GM19043 (cell line): ENCODE data around the gene FKBP3.
"Not testable (repeated sequence)": the region's sequence is repeated elsewhere in the genome, so short reads cannot be mapped to it uniquely, and the experiment has no call there.

Experiments used
- ATAC-seq: cut with Tn5 transposase; IDR thresholded peaks from one replicate; pipeline ENCODE4 v1.9.1; 2021; ENCODE audit warnings: low read depth; ENCODE audit not compliant: unreplicated experiment

The FKBP3 gene

GRCh38 chr14:45114327-45114726, 20.0 kb downstream of the FKBP3 start:
- no peak for ATAC-seq

- ATAC-seq = no peak
These were observed 21.1 kb downstream of the FKBP3 start for GRCh38 chr14:45112896-45113781.

DNA sequence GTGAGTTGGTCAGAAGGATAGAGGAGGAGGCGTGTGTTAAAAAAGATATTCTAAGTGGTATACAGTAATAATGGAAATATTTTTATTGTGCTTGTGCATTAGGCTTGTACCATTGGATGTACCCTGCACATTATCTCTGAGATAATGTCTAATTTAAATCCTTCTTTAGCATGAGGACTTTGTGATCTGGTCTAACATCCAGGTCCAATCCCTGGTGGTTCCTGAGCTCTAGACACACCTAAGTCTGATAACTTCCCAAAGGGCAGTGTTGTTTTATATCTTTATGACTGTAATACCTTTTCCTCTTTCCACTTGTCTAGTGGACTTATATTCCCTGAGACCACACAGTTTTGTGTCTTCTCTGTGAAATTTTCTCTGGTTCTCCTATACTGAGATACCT, 29.7 kb downstream of the FKBP3 start:
- no peak for ATAC-seq

DNA sequence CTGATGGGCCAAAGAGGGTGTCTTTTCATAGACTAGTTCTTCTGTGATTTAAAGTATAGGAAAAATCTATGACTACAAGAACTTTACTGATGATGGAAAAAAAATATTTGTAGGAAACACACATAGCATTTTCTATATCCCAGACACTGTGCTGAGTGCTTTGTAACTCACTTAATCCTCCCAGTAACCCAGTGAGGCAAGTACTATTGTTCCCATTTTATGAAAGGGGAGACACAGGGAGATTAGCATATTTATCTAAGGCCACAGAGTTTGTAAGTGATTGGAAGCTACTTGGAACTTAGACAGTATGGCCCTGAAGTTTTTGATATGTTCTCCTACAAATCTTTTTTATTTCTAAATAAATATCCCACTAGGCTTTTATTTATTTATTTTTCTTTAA, 30.5 kb downstream of the FKBP3 start:
- no peak for ATAC-seq

- ATAC-seq = no peak
These were observed 38.1 kb downstream of the FKBP3 start for GRCh38 chr14:45096218-45096617.

DNA sequence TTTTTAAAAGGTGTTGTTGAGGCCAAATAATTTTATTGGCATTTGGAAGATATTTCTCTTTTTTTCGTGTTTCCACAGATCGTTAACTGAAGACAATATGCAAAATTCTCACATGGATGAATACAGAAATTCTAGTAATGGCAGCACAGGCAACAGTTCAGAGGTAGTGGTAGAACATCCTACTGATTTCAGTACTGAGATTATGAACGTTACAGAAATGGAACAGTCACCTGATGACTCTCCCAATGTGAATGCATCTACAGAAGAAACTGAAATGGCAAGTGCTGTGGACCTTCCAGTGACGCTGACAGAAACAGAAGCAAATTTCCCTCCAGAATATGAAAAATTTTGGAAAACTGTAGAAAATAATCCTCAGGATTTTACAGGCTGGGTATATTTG, 39.1 kb downstream of the FKBP3 start:
- ATAC-seq = no peak

- no peak for ATAC-seq
These were observed 40.0 kb downstream of the FKBP3 start for GRCh38 chr14:45094275-45094674.

DNA sequence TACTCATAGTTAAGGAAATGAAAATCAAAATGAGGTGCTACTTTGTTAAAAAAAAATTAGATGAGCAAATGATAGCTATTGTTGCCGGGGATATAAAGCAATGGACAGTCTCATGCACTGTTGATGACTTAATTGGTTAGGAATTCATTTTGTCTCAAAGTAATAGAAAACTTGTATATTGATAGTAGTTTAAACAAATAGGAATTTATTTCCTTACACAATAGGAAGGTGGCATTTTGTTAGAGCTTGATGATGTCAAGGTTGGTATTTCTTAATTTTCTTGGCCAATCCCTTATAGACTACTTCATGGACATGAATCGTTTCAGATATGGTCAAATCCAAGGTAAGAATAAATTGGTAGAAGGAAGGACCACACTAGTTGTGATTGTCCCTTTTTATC, 42.6 kb downstream of the FKBP3 start:
- ATAC-seq = no peak

- peak; percentile 54 for ATAC-seq
These were observed 44.5 kb downstream of the FKBP3 start for GRCh38 chr14:45089813-45090212.

DNA sequence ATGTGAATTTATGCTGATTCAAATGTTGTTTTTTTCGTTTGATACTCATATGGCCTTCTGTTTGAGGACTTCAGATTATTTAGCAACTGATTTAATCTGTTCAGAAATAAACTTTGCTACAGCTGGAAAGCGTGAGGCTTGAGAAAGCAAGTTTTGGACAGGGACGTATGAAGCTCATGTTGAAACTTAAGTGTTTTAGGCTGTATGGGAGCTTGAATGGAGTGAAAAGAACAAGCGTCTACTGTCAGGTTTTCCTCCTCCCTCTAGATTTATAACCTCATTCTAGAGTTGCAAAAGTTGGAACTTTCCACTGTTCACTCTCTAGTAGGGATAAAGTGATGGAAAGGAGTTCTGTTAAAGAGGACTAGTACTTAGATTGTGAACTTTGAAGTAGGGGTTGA, 49.3 kb downstream of the FKBP3 start:
- ATAC-seq = no peak

DNA sequence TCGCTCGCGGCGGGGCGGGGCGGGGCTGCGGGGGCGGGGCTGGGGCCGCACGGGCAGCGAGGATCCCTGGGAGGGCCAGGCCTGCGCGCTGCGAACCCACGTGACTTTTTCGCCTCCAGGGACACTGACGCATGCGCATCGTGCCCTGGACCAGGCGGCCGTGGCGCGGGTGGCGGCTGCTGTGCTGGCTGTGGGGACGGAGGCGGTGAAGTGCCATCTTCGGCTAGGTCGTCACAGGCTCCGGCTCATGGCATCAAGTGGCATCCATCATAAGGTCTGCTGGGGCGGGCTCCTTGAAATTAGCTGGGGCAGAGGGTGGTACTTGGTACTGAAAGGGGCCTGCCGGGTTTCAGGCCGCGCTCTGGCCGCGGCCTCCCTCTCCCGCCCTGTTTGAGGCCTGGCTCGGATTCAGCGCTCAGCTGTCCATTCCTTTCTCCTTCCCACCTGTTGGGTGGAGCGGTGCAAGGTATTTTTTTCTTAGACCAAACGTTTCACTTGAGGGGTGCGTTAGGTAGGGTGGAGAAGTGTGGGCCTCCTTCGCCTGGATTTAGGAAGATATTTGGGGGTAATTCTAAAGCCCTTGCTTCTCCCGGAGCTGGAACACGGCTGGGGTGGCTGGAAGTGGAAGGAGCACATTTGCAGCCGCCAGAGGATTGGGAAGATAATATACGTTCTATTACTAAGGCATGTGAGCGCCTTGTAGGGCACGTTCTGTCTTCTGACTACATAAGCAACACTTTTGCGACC, 50.1 kb downstream of the FKBP3 start, which contains the start of gene PRPF39:
Gene PRPF39 (plus strand): TSS at position 141 of the 747 bp plus-strand sequence. CDS start 11,124 bp downstream, outside the sequence.
- ATAC-seq = peak; percentile 94

DNA sequence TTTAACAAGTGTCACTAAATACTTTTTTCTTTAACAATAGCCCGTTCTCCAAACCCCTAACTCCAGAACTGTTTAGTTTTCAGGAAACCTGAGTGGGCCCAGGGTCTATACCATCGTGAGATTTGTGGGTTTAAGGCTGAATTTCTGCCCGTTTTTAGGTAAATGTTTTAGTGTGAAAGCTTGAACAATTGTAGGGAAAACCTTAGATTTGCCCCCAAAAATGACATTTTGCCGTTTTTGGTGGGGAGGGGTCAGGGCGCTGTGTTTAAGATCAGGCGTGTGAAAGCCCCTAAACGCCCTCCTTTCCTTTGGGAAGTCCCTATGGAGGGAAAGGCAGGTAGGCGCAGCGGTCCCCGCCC, 50.7 kb downstream of the FKBP3 start:
- peak; percentile 1 for ATAC-seq

GRCh38 chr14:45082420-45082819, 51.9 kb downstream of the FKBP3 start:
- ATAC-seq = no peak

GRCh38 chr14:45081096-45081495, 53.2 kb downstream of the FKBP3 start:
- not testable (repeated sequence) for ATAC-seq

- not testable (repeated sequence) for ATAC-seq
These were observed 53.8 kb downstream of the FKBP3 start for GRCh38 chr14:45080416-45080968.

DNA sequence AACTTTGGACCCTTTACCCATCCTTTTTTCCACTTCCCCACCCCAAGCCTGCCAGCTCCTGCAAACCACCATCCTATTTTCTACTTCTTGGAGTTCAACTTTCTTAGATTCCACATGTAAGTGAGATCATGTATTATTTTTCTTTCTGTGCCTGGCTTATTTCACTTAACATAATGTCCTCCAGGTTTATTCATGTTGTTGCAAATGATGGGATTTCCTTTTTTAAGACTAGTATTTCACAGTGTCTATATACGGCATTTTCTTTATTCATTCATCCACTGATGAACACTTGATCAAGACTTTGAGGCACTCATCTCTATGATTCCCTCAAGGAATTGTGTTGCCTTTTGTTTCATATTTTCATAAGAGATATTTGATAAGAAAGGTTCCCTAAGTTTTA, 56.0 kb downstream of the FKBP3 start:
- ATAC-seq = no peak

DNA sequence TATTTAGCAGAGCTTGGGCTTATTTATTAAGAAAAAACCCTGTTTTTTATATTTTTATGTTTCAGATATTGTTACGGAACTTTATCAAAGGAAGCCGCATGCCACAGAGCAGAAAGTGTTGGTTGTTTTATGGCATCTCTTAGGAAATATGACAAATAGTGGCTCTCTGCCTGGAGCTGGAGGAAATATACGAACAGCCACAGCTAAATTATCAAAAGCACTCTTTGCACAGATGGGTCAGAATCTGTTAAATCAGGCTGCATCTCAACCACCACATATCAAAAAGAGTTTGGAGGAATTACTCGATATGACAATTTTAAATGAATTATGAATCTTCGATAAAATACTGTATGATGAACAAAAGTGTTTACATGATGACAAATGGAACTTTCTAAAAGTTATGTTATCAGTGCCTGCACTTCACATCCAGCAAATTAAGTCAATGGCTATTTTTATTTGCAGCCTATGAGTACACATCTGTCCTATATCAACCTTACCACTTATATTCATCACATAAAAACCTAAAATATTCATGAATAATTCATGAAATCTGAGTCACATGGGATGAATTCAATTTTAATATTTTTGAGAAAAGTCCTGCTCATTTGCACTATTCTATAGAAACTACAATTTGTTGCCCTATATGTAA, 60.9 kb downstream of the FKBP3 start:
- no peak for ATAC-seq

DNA sequence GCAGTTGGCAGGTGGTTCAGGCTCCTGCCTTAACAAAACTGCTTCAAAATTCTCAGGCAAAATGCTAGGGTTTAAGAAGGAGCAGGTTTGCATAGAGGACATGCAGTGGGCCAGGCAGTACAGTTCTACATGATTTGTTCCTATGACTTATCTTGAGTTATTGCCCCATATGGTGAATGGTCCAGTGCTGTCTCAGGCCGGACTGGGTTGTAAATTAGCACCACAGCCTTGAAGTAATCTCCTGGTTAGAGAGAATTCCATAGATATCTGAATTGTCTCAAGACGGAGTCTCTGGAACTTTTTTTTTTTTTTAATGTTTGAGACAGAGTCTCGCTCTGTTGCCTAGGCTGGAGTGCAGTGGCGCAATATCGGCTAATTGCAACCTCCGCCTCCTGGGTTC, 62.2 kb downstream of the FKBP3 start:
- no peak for ATAC-seq

DNA sequence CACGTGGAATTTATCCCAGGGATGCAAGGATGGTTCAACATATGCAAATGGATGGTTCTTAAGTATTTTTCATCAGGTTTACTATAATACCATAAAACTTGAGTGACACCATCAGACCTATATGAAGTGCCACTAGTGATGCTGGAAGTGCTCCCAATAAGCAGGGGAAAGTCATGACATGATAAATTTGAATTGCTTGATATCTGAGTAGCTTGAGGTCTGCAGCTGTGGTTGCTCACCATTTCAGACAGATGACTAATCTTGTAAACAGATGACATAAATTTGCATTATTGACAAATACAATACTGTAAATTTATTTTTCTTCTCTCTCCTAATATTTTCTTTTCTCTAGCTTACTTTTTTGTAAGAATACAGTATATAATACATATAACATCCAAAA, 64.1 kb downstream of the FKBP3 start:
- ATAC-seq = no peak

- no peak for ATAC-seq
These were observed 65.9 kb downstream of the FKBP3 start for GRCh38 chr14:45068396-45068795.

- ATAC-seq = no peak
These were observed 67.6 kb downstream of the FKBP3 start for GRCh38 chr14:45066667-45067066.
